HEK293 (cell line): ENCODE results near the gene KLK11.

Experiments
- EGR2 ChIP-seq: fragments of 450-650 bp; formaldehyde crosslinking; IDR thresholded peaks from 2 replicates; pipeline ENCODE4 v1.5.1; 2016; ENCODE audit warnings: low read depth, missing biosample characterization, missing genetic modification characterization
- GFI1B ChIP-seq: fragments of 450-650 bp; formaldehyde crosslinking; IDR thresholded peaks from 2 replicates; pipeline ENCODE4 v1.5.1; 2016; ENCODE audit warnings: missing biosample characterization, missing genetic modification characterization
- KLF1 ChIP-seq: fragments of 450-650 bp; formaldehyde crosslinking; IDR thresholded peaks from 2 replicates; pipeline ENCODE4 v1.5.1; 2016; ENCODE audit warnings: missing biosample characterization, missing genetic modification characterization
- KLF9 ChIP-seq: fragments of 450-650 bp; formaldehyde crosslinking; IDR thresholded peaks from 2 replicates; pipeline ENCODE4 v1.5.1; 2016; ENCODE audit warnings: missing biosample characterization, missing genetic modification characterization, low read depth
- SP2 ChIP-seq: fragments of 450-650 bp; formaldehyde crosslinking; IDR thresholded peaks from 2 replicates; pipeline ENCODE4 v1.5.1; 2016; ENCODE audit warnings: missing biosample characterization, missing genetic modification characterization
- SP3 ChIP-seq: fragments of 450-650 bp; formaldehyde crosslinking; IDR thresholded peaks from 2 replicates; pipeline ENCODE4 v1.5.1; 2016; ENCODE audit warnings: missing biosample characterization, missing genetic modification characterization
- ZBTB7A ChIP-seq: fragments of 450-650 bp; formaldehyde crosslinking; IDR thresholded peaks from 2 replicates; pipeline ENCODE4 v1.5.1; 2016; ENCODE audit warnings: low read depth, missing biosample characterization, missing genetic modification characterization
- ZNF10 ChIP-seq: fragments of 450-650 bp; formaldehyde crosslinking; IDR thresholded peaks from 2 replicates; pipeline ENCODE4 v1.5.1; 2017; ENCODE audit warnings: missing biosample characterization, missing genetic modification characterization
- ZNF16 ChIP-seq: fragments of 450-650 bp; formaldehyde crosslinking; IDR thresholded peaks from 2 replicates; pipeline ENCODE4 v1.5.1; 2016; ENCODE audit warnings: low read depth, missing biosample characterization, missing genetic modification characterization
- ZNF175 ChIP-seq: fragments of 450-650 bp; formaldehyde crosslinking; IDR thresholded peaks from 2 replicates; pipeline ENCODE4 v1.5.1; 2016; ENCODE audit warnings: missing biosample characterization, missing genetic modification characterization
- ZNF302 ChIP-seq: fragments of 450-650 bp; formaldehyde crosslinking; IDR thresholded peaks from 2 replicates; pipeline ENCODE4 v1.5.1; 2016; ENCODE audit warnings: missing biosample characterization, missing genetic modification characterization, low read depth
- ZNF335 ChIP-seq: fragments of 450-650 bp; formaldehyde crosslinking; conservative IDR thresholded peaks from 2 replicates; pipeline ENCODE4 v1.5.1; 2016; ENCODE audit warnings: missing biosample characterization, missing genetic modification characterization
- ZNF391 ChIP-seq: fragments of 450-650 bp; formaldehyde crosslinking; IDR thresholded peaks from 2 replicates; pipeline ENCODE4 v1.5.1; 2016; ENCODE audit warnings: low read depth, missing biosample characterization, missing genetic modification characterization, borderline replicate concordance
- ZNF416 ChIP-seq: fragments of 450-650 bp; formaldehyde crosslinking; IDR thresholded peaks from 2 replicates; pipeline ENCODE4 v1.5.1; 2016; ENCODE audit warnings: missing biosample characterization, missing genetic modification characterization
- ZNF473 ChIP-seq: fragments of 450-650 bp; formaldehyde crosslinking; IDR thresholded peaks from 2 replicates; pipeline ENCODE4 v1.5.1; 2017; ENCODE audit warnings: missing biosample characterization, missing genetic modification characterization
- ZNF624 ChIP-seq: fragments of 450-650 bp; formaldehyde crosslinking; IDR thresholded peaks from 2 replicates; pipeline ENCODE4 v1.5.1; 2017; ENCODE audit warnings: missing biosample characterization, missing genetic modification characterization
- ZNF701 ChIP-seq: fragments of 450-650 bp; formaldehyde crosslinking; IDR thresholded peaks from 2 replicates; pipeline ENCODE4 v1.5.1; 2016; ENCODE audit warnings: missing biosample characterization, missing genetic modification characterization
- ZNF791 ChIP-seq: fragments of 450-650 bp; formaldehyde crosslinking; IDR thresholded peaks from 2 replicates; pipeline ENCODE4 v1.5.1; 2016; ENCODE audit warnings: missing biosample characterization, missing genetic modification characterization
- TF ChIP-seq, protein P1 (sequence below): fragments of 450-650 bp; formaldehyde crosslinking; IDR thresholded peaks from 2 replicates; pipeline ENCODE4 v1.5.1; 2017; ENCODE audit warnings: missing biosample characterization, missing genetic modification characterization
- TF ChIP-seq, protein P2 (sequence below): fragments of 450-650 bp; formaldehyde crosslinking; IDR thresholded peaks from 2 replicates; pipeline ENCODE4 v1.5.1; 2016; ENCODE audit warnings: missing biosample characterization, missing genetic modification characterization
- TF ChIP-seq, protein P3 (sequence below): fragments of 450-650 bp; formaldehyde crosslinking; IDR thresholded peaks from 2 replicates; pipeline ENCODE4 v1.5.1; 2017; ENCODE audit warnings: missing biosample characterization, missing genetic modification characterization
- TF ChIP-seq, protein P4 (sequence below): fragments of 450-650 bp; formaldehyde crosslinking; IDR thresholded peaks from 2 replicates; pipeline ENCODE4 v1.5.1; 2016; ENCODE audit warnings: missing biosample characterization, missing genetic modification characterization
- TF ChIP-seq, protein P5 (sequence below): fragments of 450-650 bp; IDR thresholded peaks from 2 replicates; pipeline ENCODE4 v1.5.1; 2018; ENCODE audit warnings: missing biosample characterization, mild to moderate bottlenecking, missing genetic modification characterization
- TF ChIP-seq, protein P6 (sequence below): fragments of 450-650 bp; formaldehyde crosslinking; optimal IDR thresholded peaks from 2 replicates; pipeline ENCODE3; 2016; ENCODE audit warnings: missing biosample characterization, mild to moderate bottlenecking, missing genetic modification characterization
- TF ChIP-seq, protein P7 (sequence below): fragments of 450-650 bp; formaldehyde crosslinking; IDR thresholded peaks from 2 replicates; pipeline ENCODE4 v1.5.1; 2016; ENCODE audit warnings: missing biosample characterization, missing genetic modification characterization

Gene KLK11

DNA sequence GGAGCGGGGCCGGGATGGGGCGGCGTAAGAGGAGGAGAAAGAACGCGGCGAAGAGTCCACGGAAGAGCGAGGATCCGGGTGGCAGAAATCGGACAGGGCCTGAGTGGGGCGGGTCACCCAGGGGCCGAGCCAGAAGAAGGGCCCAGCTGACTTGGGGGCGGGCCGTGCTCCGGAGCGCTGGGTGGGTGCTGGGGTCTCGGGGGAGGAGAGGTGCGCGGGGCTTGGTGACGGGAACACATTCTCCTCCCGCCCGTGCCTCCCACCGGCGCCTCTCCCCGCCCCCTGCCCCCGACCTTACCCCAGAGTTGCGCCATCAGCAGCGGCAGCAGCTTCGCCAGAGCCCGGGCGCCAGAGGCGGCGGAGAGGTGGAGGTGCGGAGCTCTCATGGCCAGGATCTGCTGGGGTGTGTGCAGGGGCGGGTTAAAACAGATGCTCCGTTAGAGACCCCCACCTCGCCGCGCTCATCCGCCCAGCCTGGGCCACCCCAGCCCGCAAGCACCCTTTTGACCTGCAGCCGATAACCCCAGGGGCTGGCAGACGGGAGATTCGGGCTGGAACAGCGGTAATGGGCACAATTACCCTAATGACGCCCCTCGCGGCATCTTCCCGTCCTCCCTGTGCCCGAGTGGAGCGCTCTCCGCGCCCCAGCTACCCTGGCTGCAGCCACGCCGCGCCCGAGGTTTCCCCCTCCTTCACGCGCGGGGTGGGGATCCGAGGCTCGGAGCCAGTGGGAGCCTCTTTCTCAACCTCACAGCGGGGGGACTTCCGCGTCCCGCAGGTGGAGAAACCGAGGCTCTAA is 7.5 kb downstream of the KLK11 start (continued):
- TF ChIP-seq ZBTB7A (tag by site-specific recombination) (0 out of 2 replicates have a peak, but pooled peaks have one; percentile 37), ZNF10 (no peak), ZNF175 (tag by site-specific recombination) (no peak), ZNF391 (no peak), ZNF16 (tag by site-specific recombination) (no peak), ZNF473 (tag by site-specific recombination) (no peak), GFI1B (tag by site-specific recombination) (no peak), SP3 (tag by site-specific recombination) (peak; percentile 85), KLF1 (tag by site-specific recombination) (0 out of 2 replicates have a peak, but pooled peaks have one; percentile 33), EGR2 (tag by site-specific recombination) (peak; percentile 71; the same call in 1 of the 2 replicates), SP2 (tag by site-specific recombination) (peak; percentile 80), ZNF335 (tag by site-specific recombination) (peak; percentile 88), KLF9 (peak; percentile 32; the same call in 1 of the 2 replicates), ZNF416 (tag by site-specific recombination) (no peak), ZNF791 (tag by site-specific recombination) (no peak), ZNF624 (tag by site-specific recombination) (no peak), ZNF701 (tag by site-specific recombination) (no peak), ZNF302 (tag by site-specific recombination) (no peak)
- TF ChIP-seq, protein P1, sequence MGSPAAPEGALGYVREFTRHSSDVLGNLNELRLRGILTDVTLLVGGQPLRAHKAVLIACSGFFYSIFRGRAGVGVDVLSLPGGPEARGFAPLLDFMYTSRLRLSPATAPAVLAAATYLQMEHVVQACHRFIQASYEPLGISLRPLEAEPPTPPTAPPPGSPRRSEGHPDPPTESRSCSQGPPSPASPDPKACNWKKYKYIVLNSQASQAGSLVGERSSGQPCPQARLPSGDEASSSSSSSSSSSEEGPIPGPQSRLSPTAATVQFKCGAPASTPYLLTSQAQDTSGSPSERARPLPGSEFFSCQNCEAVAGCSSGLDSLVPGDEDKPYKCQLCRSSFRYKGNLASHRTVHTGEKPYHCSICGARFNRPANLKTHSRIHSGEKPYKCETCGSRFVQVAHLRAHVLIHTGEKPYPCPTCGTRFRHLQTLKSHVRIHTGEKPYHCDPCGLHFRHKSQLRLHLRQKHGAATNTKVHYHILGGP (tag by site-specific recombination): no peak
- TF ChIP-seq, protein P2, sequence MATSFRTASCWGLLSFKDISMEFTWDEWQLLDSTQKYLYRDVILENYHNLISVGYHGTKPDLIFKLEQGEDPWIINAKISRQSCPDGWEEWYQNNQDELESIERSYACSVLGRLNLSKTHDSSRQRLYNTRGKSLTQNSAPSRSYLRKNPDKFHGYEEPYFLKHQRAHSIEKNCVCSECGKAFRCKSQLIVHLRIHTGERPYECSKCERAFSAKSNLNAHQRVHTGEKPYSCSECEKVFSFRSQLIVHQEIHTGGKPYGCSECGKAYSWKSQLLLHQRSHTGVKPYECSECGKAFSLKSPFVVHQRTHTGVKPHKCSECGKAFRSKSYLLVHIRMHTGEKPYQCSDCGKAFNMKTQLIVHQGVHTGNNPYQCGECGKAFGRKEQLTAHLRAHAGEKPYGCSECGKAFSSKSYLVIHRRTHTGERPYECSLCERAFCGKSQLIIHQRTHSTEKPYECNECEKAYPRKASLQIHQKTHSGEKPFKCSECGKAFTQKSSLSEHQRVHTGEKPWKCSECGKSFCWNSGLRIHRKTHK (tag by site-specific recombination): no peak
- TF ChIP-seq, protein P3, sequence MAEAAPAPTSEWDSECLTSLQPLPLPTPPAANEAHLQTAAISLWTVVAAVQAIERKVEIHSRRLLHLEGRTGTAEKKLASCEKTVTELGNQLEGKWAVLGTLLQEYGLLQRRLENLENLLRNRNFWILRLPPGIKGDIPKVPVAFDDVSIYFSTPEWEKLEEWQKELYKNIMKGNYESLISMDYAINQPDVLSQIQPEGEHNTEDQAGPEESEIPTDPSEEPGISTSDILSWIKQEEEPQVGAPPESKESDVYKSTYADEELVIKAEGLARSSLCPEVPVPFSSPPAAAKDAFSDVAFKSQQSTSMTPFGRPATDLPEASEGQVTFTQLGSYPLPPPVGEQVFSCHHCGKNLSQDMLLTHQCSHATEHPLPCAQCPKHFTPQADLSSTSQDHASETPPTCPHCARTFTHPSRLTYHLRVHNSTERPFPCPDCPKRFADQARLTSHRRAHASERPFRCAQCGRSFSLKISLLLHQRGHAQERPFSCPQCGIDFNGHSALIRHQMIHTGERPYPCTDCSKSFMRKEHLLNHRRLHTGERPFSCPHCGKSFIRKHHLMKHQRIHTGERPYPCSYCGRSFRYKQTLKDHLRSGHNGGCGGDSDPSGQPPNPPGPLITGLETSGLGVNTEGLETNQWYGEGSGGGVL: peak; percentile 94
- TF ChIP-seq, protein P4, sequence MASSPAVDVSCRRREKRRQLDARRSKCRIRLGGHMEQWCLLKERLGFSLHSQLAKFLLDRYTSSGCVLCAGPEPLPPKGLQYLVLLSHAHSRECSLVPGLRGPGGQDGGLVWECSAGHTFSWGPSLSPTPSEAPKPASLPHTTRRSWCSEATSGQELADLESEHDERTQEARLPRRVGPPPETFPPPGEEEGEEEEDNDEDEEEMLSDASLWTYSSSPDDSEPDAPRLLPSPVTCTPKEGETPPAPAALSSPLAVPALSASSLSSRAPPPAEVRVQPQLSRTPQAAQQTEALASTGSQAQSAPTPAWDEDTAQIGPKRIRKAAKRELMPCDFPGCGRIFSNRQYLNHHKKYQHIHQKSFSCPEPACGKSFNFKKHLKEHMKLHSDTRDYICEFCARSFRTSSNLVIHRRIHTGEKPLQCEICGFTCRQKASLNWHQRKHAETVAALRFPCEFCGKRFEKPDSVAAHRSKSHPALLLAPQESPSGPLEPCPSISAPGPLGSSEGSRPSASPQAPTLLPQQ: peak; percentile 39
- TF ChIP-seq, protein P5, sequence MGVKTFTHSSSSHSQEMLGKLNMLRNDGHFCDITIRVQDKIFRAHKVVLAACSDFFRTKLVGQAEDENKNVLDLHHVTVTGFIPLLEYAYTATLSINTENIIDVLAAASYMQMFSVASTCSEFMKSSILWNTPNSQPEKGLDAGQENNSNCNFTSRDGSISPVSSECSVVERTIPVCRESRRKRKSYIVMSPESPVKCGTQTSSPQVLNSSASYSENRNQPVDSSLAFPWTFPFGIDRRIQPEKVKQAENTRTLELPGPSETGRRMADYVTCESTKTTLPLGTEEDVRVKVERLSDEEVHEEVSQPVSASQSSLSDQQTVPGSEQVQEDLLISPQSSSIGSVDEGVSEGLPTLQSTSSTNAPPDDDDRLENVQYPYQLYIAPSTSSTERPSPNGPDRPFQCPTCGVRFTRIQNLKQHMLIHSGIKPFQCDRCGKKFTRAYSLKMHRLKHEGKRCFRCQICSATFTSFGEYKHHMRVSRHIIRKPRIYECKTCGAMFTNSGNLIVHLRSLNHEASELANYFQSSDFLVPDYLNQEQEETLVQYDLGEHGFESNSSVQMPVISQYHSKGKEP (tag by site-specific recombination): no peak
- TF ChIP-seq, protein P6, sequence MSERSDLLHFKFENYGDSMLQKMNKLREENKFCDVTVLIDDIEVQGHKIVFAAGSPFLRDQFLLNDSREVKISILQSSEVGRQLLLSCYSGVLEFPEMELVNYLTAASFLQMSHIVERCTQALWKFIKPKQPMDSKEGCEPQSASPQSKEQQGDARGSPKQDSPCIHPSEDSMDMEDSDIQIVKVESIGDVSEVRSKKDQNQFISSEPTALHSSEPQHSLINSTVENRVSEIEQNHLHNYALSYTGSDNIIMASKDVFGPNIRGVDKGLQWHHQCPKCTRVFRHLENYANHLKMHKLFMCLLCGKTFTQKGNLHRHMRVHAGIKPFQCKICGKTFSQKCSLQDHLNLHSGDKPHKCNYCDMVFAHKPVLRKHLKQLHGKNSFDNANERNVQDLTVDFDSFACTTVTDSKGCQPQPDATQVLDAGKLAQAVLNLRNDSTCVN (tag by site-specific recombination): peak; percentile 35
- TF ChIP-seq, protein P7, sequence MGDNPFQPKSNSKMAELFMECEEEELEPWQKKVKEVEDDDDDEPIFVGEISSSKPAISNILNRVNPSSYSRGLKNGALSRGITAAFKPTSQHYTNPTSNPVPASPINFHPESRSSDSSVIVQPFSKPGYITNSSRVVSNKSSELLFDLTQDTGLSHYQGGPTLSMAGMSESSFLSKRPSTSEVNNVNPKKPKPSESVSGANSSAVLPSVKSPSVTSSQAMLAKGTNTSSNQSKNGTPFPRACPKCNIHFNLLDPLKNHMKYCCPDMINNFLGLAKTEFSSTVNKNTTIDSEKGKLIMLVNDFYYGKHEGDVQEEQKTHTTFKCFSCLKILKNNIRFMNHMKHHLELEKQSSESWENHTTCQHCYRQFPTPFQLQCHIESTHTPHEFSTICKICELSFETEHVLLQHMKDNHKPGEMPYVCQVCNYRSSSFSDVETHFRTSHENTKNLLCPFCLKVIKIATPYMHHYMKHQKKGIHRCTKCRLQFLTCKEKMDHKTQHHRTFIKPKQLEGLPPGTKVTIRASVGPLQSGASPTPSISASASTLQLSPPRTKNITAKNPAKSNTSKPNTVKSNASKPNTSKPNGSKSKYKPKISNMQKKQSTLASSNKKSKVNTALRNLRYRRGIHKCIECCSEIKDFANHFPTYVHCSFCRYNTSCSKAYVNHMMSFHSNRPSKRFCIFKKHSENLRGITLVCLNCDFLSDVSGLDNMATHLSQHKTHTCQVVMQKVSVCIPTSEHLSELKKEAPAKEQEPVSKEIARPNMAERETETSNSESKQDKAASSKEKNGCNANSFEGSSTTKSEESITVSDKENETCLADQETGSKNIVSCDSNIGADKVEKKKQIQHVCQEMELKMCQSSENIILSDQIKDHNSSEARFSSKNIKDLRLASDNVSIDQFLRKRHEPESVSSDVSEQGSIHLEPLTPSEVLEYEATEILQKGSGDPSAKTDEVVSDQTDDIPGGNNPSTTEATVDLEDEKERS (tag by site-specific recombination): no peak
